WERI-Rb-1 (cell line): ENCODE measurements around the gene ABLIM2.

Source experiments
- DNase-seq: peaks from one replicate; pipeline ENCODE4 v3.0.0-alpha.2; 2020
- H3K27ac ChIP-seq: fragments of 250-450 bp; sonication (Bioruptor Pico); 2 replicates; pipeline ENCODE4 v1.5.1; 2020; ENCODE audit warnings: mild to moderate bottlenecking, moderate library complexity
- H3K27me3 ChIP-seq: fragments of 250-450 bp; sonication (Bioruptor Pico); 2 replicates; pipeline ENCODE4 v1.5.1; 2021; ENCODE audit warnings: mild to moderate bottlenecking, low read depth, moderate library complexity; ENCODE audit not compliant: insufficient read depth, severe bottlenecking
- H3K36me3 ChIP-seq: fragments of 250-450 bp; sonication (Bioruptor Pico); 2 replicates; pipeline ENCODE4 v1.5.1; 2020; ENCODE audit warnings: mild to moderate bottlenecking, moderate library complexity
- H3K4me3 ChIP-seq: 2 replicates; pipeline ENCODE4 v1.5.1; 2011; ENCODE audit warnings: low read depth, mild to moderate bottlenecking, control low read depth, low read length
- H3K9me3 ChIP-seq: fragments of 250-450 bp; sonication (Bioruptor Pico); 2 replicates; pipeline ENCODE4 v1.5.1; 2021; ENCODE audit warnings: mild to moderate bottlenecking, moderate library complexity; ENCODE audit not compliant: severe bottlenecking
- TF ChIP-seq, protein P1 (sequence below): IDR thresholded peaks from 2 replicates; pipeline ENCODE4 v1.5.1; 2011; ENCODE audit warnings: low read depth, mild to moderate bottlenecking, control low read depth, inconsistent platforms, low read length

The ABLIM2 gene

GRCh38 chr4:7989654-7990053 is 169.0 kb downstream of the ABLIM2 start:
- TF ChIP-seq, protein P1, sequence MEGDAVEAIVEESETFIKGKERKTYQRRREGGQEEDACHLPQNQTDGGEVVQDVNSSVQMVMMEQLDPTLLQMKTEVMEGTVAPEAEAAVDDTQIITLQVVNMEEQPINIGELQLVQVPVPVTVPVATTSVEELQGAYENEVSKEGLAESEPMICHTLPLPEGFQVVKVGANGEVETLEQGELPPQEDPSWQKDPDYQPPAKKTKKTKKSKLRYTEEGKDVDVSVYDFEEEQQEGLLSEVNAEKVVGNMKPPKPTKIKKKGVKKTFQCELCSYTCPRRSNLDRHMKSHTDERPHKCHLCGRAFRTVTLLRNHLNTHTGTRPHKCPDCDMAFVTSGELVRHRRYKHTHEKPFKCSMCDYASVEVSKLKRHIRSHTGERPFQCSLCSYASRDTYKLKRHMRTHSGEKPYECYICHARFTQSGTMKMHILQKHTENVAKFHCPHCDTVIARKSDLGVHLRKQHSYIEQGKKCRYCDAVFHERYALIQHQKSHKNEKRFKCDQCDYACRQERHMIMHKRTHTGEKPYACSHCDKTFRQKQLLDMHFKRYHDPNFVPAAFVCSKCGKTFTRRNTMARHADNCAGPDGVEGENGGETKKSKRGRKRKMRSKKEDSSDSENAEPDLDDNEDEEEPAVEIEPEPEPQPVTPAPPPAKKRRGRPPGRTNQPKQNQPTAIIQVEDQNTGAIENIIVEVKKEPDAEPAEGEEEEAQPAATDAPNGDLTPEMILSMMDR = no peak
- no peaks in the 10 kb centered on the region for H3K36me3 ChIP-seq

GRCh38 chr4:7988437-7988836 is 170.2 kb downstream of the ABLIM2 start:
- H3K36me3 ChIP-seq = no peaks in the 10 kb centered on the region
- H3K27me3 ChIP-seq = no peaks in the 10 kb centered on the region
- no peak overlapping the region for H3K27ac ChIP-seq
- no peak for DNase-seq
- no peaks in the 10 kb centered on the region for H3K9me3 ChIP-seq
- TF ChIP-seq, protein P1 = no peak
- no peak overlapping the region for H3K4me3 ChIP-seq

More at GRCh38 chr4:7989654-7990053, 169.0 kb downstream of the ABLIM2 start:
- Histone ChIP-seq H3K27ac (no peak overlapping the region), H3K27me3 (no peaks in the 10 kb centered on the region), H3K4me3 (no peak overlapping the region), H3K9me3 (no peaks in the 10 kb centered on the region)
- no peak for DNase-seq

GRCh38 chr4:7987148-7987989 is 171.2 kb downstream of the ABLIM2 start:
- Histone ChIP-seq H3K9me3 (no peaks in the 10 kb centered on the region), H3K27me3 (no peaks in the 10 kb centered on the region), H3K36me3 (no peaks in the 10 kb centered on the region), H3K4me3 (no peak overlapping the region), H3K27ac (no peak overlapping the region)
- TF ChIP-seq, protein P1 = peak; percentile 95
- peak; percentile 85 for DNase-seq

- TF ChIP-seq, protein P1 = no peak
- Histone ChIP-seq H3K4me3 (no peak overlapping the region), H3K9me3 (no peaks in the 10 kb centered on the region), H3K27me3 (no peaks in the 10 kb centered on the region), H3K27ac (no peak overlapping the region), H3K36me3 (no peaks in the 10 kb centered on the region)
- DNase-seq = no peak
Measured at GRCh38 chr4:7985891-7986441, 172.6 kb downstream of the ABLIM2 start.

- no peak overlapping the region for H3K27ac ChIP-seq
- no peaks in the 10 kb centered on the region for H3K27me3 ChIP-seq
- no peak overlapping the region for H3K4me3 ChIP-seq
- DNase-seq = no peak
- H3K36me3 ChIP-seq = no peaks in the 10 kb centered on the region
- TF ChIP-seq, protein P1 = peak; percentile 25
- H3K9me3 ChIP-seq = no peaks in the 10 kb centered on the region
Measured at GRCh38 chr4:7985072-7985471, 173.5 kb downstream of the ABLIM2 start.
